Activated T-helper 9 cell treated with anti-CD3 and anti-CD28 coated beads, Interleukin-2, amount 50 U/mL, for 16 hours (primary cell): ENCODE data around the gene CLASRP.

Source experiments
- DNase-seq: peaks from one replicate; pipeline ENCODE4 v3.0.0-alpha.2; 2020; ENCODE audit warnings: low read depth

CLASRP gene

DNA sequence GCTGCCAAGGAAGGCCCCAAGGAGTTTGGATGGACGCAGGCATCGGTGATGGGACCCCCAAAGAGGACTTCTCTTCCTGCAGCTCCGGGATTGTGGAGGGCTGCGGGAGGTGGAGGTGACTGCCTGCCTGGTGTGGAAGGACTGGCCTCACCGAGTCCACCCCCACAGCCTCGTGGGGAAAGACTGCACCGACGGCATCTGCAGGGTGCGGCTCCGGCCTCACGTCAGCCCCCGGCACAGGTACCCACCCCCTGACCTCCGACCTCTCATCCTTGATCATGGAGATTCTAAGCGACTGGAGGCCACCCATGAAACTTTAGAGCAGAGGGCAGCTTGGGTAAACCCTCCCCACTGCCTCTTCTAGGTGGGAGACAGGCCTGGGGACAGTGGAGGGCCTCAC lies 16.9 kb upstream of the CLASRP start:
- no peak for DNase-seq

DNA sequence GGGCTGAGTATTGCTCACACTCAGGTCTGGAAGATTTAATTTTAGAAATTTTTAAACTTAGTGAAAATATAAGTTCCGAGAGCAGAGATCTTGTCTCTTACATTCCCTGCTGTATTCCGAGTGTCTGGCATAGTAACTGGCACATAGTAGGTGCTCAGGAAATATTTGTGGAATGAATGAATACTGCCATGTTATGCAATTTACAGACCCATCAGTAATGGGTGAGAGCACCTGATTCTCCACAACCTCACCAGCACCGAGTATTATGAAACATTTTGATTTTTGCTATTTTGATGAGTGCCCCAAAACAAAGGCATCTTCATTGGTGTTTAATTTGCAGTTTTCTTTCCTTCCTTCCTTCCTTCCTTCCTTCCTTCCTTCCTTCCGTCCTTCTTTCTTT lies 15.8 kb upstream of the CLASRP start:
- no peak for DNase-seq

DNA sequence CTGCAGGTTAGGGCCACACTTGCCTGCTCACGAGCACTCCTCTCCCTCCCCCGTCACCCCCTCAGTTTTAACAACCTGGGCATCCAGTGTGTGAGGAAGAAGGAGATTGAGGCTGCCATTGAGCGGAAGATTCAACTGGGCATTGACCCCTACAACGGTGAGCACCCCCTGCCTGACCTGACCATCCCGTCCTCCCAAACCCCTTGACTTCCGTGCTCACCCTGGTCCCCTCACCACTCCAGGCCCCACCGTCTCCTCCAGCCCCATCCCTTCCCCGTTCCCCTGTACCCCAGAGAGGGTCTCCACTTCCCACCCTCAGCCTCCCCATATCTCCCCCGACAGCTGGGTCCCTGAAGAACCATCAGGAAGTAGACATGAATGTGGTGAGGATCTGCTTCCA lies 13.6 kb upstream of the CLASRP start:
- no peak for DNase-seq

DNA sequence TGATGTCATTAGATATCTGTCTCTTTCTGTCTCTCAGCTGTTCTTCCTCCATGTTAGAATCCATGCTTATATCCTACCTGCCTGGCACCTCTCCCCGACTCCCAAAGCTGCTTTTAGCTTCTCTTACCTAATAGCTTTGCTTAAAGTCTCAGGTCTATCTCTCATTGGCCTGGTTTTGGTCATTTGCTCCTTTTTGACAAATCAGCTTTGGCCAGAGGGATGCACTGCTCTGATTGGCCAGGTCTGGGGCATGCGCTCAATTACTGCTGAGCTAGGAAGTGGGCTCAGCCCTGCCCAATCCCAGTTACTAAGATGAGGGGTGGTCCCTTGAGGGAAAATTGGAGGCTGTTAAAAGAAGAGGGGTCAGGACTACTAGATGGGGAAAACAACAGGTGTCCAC lies 11.5 kb upstream of the CLASRP start:
- no peak for DNase-seq

- DNase-seq = no peak
These were observed 8.0 kb upstream of the CLASRP start for GRCh38 chr19:45030825-45031224.

GRCh38 chr19:45032421-45032820 lies 6.4 kb upstream of the CLASRP start:
- no peak for DNase-seq

DNA sequence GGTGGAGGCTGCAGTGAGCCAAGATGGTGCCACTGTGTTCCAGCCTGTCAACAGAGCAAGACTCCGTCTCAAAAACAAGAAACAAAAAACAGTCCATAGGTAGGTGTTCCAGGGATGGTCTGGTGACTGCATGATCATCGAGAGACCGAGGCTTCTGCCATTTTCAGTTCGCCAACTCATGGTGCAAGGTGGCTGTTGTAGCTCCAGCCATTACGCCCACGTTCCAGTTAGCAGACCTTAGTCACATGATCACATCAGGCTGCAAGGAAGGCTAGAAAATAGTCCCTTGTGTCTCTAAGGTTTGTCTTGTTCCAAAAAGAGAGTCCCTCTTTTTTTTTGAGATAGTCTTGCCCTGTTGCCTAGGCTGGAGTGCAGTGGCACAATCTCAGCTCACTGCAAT lies 3.1 kb upstream of the CLASRP start:
- no peak for DNase-seq

GRCh38 chr19:45037393-45038169 lies 1.3 kb upstream of the CLASRP start:
- DNase-seq = no peak

DNA sequence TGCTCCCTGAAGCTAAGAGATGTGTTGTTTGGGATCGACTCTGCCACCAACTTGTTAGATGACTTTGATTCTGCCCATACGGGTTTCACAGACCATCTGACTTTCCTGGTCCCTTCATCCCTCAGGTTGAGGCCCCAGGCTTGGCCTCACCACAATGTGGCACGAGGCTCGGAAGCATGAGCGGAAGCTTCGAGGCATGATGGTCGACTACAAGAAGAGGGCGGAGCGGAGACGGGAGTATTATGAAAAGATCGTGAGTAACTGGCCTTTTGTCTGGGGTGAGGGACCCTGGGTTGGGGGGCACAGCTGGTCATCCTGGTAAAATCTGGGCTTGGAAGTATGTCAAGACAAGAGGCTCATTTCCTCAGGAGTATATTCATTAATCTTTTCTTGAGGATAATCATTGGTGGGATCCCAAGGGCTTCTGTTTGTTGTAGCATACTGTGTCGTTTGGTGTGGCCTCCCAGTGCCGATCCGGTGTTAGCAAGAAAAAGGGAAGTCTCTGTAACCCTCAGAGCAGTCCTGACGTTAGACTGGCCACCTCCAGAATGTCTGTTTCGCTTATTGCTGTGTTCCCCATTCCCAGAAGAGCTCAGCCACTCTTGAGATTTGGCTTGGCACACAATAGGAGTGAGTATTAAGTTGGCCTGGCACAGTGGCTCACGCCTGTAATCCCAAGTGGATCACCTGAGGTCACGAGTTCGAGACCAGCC lies 1.4 kb downstream of the CLASRP start:
- DNase-seq = no peak

DNA sequence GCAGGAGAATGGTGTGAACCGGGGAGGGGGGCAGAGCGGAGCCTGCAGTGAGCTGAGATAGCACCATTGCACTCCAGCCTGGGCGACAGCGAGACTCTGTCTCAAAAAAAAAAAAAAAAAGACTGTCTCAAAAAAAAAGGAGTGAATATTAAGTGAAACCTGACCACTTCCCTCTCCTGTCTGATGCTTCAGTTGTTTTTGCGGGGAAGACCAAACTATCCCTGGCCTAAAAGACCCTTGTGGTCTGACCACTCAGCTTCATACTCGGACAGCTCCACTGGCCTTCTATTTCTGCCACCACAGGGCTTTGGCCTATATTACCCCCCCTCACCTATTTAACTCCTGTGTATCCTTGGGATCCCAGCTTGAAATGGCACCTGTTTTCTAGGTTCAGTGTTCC lies 2.3 kb downstream of the CLASRP start:
- DNase-seq = no peak

DNA sequence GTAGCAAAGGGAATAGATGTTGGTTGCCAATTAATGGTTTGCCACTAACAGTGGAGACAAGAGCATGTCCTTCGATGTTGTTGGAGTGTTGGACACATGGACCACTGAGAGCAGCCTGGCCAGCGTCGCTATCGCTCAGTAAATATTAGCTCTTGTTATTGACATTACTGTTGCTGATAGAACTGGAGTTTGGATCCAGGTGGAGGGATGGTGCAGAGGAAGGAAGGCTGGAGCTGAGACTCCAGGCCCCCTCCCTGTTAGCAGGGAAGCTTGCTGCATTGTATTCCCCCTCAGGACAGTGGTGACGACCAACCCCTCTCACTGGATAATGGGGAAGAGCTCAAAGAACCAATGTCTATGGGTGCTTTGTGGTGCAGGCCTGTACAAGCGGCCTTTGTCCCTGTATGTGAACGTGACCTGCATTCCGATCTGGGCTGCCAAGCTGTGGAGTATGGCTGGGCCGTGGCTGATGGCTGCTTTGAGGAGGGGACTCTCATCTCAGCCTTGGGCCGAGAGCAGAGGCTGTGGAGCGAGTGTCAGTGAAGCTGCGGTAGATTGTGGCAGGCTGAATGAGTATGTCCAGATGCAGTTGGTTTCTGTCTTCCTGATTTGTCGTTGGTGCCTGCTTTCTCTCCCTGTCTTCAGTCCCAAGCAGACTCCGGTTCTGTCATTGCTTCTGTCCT lies 7.0 kb downstream of the CLASRP start:
- DNase-seq = no peak

DNA sequence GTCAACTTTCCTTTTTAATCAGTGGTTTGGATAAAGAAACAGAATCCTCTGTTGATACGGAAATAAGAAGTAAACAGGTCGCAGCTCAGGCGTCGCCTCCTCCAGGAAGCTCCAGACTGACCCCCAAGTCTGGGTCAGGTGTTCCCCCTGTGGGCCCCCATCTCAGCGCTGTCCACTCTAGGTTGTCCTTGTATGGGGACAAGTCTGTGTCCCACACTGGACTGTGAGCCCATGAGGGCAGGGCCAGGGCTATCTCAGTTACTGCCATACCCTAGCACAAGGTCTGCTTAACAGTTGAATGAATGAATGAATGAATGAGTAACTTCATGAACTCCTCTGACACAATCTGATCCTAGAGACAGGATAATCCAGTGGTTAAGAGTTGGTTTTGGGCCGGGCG lies 7.5 kb downstream of the CLASRP start:
- no peak for DNase-seq

GRCh38 chr19:45047188-45047797 lies 8.4 kb downstream of the CLASRP start:
- DNase-seq = no peak

GRCh38 chr19:45049073-45049736 lies 10.4 kb downstream of the CLASRP start:
- no peak for DNase-seq

DNA sequence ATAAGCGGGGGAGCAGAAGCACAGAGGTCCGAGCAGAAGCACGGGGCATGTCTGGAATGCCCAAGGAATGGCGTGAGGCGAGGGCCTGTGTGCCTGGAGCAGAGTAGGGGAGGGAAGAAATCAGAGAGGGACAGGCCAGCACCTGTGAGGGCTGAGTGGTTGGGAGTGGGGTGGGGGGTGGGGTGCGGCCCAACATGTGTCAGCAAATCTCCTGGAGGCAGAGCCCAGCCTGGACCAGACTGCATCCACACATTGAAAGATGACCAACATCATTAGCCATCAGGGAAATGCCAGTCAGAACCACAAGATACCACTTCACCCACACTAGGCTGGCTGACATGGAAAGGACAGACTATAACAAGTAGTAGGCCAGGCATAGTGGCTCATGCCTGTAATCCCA lies 11.2 kb downstream of the CLASRP start:
- no peak for DNase-seq

DNA sequence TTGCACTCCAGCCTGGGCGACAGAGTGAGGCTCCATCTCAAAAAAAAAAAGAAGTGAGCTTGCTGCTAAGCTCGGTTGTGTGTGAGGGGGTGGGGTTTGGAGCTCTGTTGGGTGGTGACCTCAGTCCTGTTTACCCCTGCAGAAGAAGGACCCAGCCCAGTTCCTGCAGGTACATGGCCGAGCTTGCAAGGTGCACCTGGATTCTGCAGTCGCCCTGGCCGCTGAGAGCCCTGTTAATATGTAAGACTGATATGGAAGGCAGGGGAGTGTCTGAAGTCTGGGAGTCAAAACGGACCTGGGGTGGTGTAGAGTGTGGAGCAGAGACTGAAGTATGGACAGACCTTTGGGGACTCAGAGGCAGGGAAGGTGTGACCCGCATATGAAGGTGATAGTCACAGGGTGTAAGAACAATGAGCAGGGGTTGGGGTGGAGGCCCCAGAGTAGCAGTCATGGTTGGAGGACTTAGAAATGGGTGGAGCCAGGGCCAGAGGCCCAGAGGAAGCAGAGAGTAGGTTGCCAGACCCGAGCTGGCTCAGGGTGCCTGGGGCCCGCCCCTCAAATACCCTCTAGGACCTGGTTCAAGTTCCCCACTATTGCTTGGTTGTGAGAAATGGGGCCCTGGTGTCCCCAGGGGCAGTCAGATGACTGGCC lies 13.2 kb downstream of the CLASRP start:
- DNase-seq = no peak

- no peak for DNase-seq
These were observed 18.0 kb downstream of the CLASRP start for GRCh38 chr19:45056831-45057230.

- DNase-seq = no peak
These were observed 18.6 kb downstream of the CLASRP start for GRCh38 chr19:45057444-45057843.

GRCh38 chr19:45058622-45059159 lies 19.8 kb downstream of the CLASRP start:
- DNase-seq = no peak

- peak; percentile 73 for DNase-seq
These were observed 20.6 kb downstream of the CLASRP start for GRCh38 chr19:45059258-45059965.

DNA sequence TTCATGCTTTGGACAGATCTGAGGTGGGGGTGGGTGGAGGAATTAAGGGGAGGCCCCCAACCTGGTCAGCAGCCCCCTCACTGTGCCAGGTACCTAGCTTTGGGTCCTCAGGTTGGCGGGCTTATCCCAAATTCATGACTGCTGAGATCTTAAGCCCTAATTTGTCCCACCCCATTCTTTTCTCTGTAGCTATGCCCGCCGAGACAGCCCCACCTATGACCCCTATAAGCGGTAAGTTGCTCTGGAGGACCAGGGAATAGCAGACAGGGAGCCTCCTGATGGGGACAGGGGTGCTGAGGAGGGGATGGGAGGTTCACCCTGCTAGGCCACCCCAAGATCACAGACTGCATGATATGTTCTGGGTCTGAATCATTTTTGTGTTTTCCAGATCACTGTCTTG lies 23.1 kb downstream of the CLASRP start:
- no peak for DNase-seq
